Measurements from ENCODE around the gene DLX1.
"Not testable (repeated sequence)": the region's sequence is repeated elsewhere in the genome, so short reads cannot be mapped to it uniquely, and the experiment has no call there.

DLX1 gene

DNA sequence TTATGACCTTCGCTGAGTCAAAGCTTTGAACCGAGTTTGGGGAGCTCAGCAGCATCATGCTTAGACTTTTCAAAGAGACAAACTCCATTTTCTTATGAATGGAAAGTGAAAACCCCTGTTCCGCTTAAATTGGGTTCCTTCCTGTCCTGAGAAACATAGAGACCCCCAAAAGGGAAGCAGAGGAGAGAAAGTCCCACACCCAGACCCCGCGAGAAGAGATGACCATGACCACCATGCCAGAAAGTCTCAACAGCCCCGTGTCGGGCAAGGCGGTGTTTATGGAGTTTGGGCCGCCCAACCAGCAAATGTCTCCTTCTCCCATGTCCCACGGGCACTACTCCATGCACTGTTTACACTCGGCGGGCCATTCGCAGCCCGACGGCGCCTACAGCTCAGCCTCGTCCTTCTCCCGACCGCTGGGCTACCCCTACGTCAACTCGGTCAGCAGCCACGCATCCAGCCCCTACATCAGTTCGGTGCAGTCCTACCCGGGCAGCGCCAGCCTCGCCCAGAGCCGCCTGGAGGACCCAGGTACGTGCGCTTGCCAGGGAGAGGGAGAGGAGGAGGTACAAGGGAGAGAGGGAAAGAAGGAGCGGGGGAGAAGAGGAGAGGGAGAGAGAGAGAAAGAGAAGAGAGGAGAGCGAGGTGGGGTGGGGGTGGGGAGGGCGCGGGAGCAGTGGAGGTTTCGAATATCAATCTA, at the start of gene DLX1:
DLX1 (plus strand) TSS at position 48 of the 700 bp plus-strand sequence; CDS start at position 219, 171 bp downstream.
- no peak for DNase-seq

DNA sequence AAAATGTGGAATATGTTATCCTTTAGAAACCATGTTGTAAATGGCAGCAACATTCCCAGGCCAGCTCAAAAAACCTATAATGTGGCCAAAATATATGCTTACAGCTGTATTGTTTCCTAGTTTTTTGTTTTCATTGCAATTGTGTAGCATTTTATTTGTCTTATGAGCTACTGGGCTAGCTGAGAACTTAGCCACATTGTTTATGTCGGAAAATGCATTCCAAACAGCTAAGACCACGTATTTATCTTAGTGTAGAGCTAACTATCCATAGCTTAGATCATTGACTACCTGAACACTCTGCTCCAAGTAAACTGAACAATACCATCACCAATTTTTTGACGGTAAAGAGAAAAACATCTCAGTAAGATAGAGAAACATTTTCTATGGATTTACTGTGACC, 47.2 kb upstream of the DLX1 start:
- DNase-seq: no peak

DNA sequence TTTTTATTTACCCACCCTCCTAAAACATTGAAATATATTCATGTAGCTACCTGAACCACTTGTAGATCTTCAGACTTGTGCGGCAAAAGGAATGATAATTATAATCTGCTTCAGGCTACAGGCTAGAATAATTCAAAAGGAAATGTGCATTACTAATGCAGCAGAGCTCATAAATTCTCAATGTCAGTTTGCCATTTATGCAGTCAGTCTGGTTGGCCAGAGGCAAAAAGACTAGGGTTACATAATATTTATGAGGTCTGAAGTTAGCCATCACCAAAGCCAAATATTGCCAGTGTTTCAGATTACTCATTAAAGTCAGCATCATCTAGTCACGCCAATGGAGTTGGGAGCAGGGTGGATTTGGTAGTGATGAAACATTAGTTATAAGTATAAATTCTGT, 46.7 kb upstream of the DLX1 start:
- DNase-seq: peak; percentile 25

DNA sequence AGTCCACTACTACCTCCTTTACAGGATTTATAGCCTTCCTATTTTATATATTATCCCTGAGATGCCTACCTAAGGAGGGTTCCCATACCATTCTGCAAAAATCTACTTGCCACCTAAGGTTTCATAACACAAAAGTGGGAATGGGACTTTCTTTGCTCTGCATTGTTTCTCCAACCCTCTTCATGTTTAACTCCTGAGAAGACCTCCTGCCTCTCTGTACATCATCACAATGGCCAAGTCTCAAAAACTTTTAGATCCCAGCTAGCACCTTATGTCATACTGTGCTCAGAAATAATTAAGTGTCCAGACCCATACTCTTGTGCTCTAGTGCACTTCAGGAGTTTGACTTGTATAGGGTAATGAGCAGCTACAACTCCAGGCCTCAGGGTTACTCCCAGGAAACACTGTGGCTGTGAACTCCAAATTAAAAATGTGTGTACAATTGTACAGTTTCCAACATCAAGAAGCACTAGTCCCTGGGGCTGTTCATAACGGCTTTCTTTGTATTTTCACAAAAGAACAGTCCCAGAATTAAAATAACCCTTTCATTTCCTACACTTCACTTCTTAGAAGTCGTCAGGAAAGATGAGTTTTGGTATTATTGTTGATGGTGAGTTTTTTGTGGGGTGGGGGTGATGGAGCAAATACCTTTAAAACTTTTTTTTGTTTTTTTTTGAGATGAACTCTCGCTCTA, 46.1 kb upstream of the DLX1 start:
- DNase-seq: no peak

DNA sequence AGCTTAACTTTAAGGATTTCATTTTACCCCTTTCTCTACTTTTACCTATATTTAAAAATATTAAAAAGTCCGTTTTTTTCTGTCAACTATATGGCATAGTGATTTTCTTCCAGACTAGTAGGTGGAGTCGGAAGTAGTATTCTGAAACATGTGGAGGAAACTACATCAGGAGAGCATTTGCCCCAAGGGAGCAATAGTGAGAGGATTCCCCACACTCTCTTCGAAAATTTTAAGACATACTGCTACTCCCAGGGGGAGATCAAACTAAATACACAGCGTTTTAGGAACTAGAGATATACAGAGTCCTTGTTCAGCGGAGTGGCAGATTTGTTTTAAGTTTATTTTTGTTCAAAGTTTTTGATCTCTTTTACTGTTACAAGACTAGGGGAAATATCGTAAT, 45.0 kb upstream of the DLX1 start:
- no peak for DNase-seq

DNA sequence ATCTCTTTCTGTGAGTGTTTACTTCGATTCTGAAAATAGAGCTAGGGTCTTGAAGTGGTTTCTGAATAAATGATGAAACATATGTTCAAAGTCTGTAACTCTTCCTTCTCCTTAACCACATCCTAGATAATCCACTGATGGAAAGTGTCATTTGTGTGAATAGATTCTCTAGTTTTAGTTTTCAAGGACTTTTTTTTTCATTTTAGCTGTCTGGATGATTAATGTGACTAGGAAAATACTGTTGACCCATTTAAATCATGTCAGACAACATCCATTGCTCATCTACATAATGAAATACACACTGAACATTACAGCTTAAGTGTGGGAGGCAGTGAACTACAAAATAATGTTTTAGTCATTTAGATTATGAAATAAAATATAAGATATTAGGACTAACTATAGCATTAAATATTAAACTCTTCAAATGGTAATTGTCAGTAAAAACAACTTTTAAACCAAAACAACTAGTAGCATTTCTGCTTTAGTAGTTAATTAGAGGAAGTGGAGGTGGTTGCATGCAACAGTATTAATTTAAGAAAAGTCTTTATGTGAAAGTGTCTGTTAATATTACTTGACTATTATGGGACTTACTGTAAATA, 39.1 kb upstream of the DLX1 start:
- no peak for DNase-seq

DNA sequence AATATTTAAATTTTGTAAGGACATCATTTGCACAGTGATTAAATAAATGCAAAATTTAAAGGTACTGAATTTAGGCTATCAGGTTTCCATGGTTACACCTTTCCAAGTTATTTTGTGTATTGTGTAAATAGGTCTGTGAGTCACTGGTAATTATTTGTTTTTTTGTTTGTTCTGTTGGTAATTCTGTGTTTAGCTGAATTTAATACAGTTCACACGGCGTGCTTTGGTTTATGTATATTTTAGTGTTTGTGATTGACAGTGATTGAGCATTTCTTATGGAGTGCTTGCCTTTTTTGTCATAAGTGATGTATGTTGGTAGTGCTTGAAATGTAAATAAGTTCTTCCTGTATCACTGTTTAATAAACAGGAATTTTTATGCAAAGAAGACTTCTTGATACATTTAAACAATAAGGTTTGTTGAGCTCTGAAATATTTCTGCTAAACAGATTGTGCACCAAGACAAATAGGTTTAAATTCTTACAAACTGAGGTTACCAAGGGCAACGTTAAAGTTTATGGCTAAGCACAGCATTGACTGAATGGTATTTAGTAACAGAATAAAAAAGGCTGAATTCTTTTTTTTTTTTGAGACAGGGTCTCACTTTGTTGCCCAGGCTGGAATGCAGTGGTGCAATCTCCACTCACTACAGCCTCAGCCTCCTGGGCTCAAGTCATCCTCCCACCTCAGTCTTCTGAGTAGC, 38.3 kb upstream of the DLX1 start:
- DNase-seq: no peak

DNA sequence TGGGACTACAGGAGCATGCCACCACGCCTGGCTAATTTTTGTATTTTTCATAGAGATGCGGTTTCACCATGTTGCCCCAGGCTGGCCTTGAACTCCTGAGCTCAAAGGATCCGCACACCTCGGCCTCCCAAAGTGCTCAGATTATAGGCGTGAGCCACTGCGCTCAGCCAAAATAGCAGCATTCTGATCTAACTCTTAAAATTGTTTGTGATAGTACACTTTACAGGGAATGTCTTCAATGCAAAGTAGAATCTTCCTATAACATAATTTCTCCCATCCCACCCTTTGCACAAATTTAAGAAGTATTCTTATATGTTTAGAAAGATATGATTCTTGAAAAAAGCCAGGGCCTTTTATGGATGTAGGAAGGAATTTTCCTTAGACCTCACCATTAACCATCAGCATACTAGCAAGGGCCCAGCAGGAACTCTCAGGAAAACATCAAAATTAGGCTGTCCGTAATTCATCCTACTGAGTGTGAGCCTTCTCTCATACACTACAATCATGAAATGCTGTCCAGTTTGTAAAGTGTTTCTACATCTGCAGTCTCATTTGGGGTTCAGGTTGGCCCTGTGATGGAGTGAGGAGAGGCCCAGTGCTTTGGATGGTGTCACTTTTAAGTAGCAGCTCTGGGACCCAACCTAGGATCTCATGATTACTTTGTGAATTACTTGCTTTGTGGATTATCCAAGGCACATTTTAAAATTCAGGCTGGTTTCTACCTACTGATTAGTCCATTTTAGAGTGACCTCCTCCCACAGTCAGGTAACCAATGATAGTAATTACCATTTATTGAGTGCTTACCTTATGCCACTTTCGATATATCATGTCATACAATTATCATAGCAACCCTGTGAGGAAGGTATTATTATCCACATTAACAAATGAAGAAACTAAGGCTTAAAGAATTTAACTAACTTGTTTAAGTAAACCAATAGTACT, 37.5 kb upstream of the DLX1 start:
- DNase-seq: no peak

DNA sequence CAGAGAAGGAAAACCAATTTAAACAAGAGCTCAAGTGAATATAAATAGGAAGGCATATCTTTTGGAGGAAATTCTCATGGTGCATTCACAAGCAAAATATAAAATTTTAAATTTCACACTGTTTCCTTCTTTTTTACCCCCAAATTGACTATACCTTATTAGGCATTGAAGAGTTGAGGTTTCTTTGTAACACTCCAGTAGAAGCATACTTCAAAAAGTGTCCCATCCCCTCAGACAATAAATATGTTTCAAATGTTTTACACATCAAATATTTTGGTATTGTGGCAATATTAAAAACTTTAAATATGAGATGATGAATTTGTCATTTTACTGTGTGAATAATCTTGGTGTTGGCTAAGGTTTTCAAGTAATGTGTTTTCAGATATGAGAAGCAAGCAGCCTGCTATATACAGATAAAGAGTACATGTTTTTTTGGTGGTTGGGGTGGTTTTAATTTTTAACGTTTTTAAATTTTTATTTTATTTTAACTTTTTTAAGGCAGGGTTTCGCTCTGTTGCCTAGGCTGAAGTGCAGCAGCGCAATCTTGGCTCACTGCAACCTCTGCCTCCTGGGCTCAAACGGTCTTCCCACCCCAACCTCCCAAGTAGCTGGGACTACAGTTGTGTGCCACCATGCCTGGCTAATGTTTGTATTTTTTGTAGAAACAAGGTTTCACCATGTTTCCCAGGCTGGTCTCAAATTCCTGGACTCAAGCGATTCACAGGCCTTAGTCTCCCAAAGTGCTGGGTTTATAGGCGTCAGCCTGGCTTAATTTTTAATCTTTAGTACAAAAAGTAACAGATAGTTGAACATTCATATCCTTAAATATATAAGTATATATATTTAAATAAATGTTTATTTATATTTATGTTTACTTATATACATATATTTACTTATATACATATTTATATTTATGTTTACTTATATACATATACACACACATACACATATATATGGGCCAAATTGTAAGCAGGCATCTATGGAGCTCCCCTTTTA, 36.5 kb upstream of the DLX1 start:
- no peak for DNase-seq

DNA sequence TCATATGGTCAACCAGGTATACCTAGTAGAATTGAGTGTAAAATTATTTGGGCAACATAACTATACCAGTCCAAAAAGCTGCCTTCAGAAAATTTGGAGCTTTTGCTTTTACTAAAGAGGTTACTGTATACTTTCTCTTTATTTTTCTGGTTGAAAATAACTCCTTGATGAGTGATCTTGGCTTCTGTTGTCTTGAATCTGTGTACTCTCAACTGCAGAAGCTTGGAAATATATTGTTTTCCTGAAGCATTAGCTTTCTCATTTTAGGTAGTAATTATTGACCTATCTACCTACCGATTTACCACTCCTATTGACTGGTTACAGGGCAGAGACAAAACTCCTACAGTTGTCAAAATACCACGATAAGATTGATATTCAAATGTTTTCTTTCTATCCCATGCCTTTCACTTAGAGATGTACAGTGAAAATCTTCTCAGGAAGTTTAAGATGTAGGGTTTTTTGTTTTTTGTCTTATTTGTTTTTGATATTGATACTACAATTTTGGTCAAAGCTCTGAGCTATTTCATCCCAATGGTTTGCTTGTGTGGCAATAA, 35.7 kb upstream of the DLX1 start:
- DNase-seq: no peak

DNA sequence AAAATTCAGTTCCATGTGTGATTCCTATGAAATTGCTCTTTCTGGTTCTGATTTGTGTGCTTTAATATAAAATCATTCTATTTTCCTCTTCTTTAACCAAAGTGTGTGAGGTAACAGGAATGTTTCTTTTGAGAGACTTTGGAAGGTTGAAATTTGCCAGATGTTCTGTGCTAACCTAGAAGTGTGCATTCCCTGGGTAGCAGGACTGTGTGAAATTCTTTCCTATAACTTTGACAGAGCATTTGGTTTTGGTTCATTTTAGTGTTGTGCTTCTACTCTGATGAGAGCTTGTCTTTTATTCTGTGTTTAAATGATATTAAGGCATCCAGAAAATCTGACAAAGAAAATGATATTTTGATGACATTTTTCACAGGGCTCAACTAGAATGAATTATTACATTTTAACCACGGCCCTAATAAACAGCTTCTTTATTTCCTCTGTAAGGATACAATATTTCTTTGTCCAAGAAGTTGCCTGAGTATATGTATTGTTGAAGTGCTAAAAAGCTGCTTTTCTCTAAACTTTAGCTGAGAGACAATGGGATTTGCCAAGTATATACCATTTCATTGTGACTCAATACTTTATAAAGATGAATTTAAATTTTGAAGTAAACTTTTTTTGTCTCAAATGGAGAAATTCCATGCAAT, 34.7 kb upstream of the DLX1 start:
- DNase-seq: no peak

DNA sequence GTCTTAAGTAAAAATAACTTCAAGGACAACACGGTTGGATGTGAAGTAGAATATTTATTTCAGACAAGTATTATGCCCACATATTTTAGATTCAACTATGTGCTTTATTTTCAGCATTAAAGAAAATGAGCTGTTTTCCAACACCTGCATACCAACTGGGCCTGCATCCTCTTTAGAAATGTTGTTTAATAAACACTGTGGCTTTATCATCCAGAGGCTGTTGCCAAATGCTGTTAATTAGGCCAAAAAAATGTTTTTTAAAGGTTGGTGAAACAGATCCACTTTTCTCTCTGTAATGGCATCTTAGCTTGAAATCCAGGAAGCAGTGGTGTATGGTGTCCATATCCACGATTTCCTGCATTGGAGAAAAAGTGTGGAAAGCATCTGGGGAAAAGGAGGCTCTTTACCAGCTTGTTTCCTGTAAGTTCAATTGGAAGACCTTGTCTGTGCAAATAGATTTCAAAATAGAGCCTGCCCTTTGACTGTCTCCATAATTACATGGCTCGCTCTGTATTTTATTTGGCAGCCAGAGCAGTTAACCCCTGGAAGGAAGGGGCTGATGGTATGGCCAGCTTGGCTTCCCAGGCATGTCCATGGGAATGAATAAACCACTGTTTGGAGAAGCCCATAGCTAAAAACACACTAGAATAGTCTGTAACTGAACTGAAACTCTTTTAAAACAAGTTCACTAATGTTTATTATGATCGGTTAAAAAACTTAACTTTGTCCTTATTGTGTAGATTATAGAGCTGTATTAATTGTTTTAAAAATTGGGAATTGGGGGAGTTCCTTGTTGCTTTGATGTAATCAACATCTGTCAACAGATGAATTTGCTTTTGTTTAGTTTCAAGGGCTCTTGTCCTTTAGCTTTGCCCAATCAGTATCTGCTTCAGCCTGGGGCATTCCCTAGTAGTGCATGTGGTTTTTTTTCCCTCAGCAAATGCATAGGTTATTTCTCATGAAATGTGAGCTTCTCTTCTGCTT, 33.0 kb upstream of the DLX1 start:
- peak; percentile 86 for DNase-seq

DNA sequence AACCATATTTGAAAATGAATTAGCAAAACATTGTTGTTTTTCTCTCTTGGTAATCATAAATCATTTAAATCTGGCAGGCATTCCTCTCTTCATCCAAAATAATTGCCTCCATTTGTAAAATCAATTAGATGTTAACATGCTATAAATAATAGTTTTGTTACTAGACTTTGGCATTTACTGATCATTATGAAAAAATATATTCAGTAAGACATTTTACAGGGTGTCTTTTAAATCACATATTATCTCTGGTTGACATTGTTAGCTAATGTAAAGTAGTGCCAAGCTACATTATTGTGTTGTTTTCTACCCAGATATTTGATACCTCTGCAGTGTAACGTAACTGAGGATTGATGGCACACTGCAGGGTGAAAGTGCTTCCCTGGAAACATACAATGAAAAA, 31.8 kb upstream of the DLX1 start:
- DNase-seq: no peak

DNA sequence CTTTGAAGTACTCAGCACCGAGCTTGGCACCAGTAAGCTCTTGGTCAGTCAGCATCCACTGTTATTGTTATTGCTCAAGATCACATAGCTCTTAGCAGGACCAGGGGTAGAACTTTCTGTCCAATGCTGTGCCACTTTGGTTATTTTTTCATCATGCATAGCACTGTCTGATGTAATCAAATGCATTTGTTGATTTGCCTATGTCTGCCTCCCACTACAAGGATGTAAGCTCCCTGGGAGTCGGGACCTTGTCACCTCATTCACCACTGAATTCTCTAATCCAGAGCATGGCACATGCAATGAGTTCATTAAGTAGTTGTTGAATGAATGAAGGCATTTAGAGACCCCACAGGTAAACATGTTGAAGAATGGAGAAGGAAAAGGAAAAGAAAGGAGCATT, 29.0 kb upstream of the DLX1 start:
- DNase-seq: no peak

DNA sequence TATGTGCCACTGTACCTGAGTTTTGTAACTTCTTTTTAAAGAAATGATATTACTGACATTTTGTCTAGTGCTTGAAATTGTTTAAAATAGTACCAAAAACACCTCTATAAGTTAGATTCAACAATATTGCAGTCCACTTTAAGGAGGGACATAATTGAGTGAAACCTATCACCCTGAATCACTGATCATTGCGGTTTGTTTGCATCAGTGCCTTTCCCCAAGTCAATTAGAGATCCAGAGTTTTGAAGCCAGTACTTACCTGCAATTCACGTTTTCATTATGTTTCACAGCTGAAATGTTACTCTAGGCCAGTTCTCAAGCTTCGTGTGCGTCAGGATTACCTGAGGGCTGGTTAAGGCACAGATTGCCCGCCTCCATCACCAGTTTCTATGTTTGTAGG, 26.6 kb upstream of the DLX1 start:
- no peak for DNase-seq

DNA sequence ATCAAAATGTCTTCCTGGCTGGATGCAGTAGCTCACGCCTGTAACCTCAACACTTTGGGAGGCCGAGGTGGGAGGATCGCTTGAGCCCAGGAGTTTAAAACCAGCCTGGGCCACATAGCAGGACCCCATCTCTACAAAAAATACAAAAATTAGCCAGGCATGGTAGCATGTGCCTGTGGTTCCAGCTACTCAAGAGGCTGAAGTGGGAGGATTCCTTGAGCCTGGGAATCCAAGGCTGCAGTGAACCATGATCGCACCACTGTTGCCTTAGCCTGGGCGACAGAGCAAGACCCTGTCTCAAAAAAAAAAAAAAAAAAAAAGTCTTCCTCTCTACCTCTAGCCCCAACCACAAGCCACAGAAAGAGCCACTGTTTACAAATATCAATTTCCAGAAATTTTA, 25.2 kb upstream of the DLX1 start:
- not testable (repeated sequence) for DNase-seq

DNA sequence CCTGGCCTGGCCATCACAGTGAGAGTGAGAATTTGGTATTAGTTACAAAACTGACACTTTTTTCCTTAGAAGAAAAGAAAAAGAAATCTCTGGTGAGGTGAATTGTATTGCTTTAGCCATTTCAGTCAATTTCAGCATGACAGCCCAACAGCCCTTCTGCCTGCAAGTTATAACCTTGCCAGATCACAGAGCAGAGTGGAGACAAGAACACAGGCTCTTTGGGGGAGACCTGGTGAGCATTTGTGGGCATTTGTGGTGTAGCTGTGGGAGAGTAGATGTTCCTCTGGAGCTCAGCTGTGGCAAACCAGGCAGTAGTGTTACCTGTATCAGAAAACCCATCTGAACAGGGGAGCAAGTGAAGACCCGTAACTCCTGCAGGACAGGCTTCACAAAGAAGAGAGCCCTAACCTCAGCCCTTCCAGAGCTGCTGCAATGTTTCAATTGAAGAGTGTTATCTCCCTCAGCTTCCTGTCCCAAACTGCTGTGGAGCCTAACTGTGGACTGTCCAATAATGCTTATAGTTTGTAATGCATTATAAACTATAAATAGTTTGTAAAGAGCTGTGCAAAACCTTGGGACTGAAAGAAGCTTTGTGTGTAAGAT, 22.8 kb upstream of the DLX1 start:
- no peak for DNase-seq

DNA sequence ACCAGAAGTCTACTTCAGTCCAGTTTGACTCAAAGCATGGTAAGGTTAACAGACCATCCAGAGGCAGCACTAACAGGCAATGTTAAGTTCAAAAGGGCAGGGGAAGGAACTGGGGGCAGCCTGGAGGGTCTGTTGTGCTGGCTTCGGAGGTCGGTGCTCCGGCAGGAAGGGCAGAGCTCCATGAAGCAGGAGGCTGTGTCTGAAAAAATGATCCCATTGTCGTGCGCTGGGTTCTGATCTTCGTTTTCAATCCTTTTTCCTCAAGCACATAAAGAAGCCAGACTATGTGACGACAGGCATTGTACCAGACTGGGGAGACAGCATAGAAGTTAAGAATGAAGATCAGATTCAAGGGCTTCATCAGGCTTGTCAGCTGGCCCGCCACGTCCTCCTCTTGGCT, 21.9 kb upstream of the DLX1 start:
- DNase-seq: no peak

DNA sequence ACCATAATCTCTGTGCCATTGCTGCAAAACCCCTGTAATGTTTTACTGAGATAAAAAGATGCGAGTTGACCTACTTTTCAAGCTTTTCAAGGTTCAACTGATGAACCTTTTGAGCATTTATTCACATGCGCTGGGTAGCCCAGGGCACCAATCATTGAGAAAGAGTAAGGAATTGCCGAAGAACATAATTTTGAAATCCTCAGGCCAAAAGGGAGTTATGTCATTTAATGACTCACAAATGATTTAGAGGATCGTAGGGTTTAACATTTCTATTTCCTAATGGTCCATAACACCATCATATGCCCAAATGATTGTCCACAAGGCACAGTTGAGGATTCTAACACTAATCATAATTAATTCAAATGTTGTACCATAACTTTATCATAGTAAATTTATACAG, 20.2 kb upstream of the DLX1 start:
- no peak for DNase-seq
